Left hindlimb (tissue), 1 donor: ENCODE measurements around the gene PRR15L.

Experiments used
- DNase-seq: peaks from one replicate; pipeline ENCODE4 v3.0.0-alpha.2; 2018

PRR15L gene

DNA sequence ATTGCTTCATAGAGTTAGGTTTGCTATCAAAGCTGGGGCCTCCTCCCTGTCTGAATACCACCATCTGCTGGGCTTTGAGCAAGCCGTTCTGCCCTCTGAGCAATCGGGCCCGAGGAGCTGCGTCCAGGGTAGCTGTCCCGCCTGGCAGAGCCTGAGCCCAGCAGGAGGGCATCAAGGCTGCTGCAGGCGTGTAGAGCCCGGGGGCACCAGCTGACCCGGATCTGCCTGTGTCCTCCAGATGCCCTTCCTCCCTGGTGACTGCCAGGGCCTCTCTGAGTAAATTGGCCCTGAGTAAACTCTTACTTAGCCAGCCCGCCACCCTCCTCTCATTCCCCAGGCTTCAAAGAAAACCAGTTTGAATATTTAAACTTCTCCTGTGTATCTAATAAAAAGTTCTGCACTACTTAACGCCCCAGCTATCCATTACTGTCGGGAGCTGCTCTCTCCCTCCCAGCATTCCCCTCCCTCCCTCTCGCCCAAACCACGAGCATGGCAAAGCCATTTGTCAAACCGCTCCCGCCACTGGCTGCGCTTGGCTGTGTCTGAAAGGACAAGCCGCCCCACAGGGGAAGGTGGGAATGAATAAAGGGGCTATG, 29.7 kb upstream of the PRR15L start:
- DNase-seq, result no peak

GRCh38 chr17:47986520-47986919, 28.8 kb upstream of the PRR15L start:
- no peak for DNase-seq

DNA sequence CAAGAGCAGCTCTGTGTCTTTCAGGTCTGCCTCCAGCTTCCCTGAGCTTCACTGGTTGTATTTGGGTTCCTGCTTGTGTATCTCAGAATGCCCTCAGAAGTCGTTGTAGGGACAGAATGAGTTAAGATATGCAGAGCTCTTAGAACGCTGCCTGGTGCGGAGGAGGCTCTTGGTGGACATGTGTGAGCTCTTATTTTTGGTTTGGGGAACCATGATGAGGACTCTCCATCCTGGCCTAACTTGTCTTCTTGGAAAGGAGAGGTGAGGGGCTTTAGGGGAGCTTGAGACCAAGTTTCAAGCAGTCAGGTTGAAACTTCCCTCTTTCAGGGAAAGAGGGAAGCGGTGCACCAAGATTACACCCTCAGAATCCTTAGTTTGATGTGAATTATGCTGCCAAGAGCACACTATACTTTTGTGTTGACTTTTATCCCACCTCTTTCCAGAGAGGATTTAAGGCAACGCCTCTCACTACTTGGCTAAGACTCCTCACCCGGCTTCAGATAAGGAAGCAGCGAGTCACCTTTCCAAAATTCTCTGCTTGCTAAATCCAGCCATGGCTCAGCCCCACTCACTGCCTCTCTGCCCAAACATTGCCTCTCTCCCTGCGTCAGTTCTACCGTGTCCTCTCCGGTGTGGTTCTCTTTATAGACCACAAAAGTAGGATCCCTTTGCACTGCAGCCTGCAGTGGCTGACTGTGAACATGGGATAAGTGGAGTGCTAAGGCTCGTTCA, 26.0 kb upstream of the PRR15L start:
- DNase-seq, result no peak

GRCh38 chr17:47982645-47983390, 25.1 kb upstream of the PRR15L start:
- DNase-seq, result no peak

DNA sequence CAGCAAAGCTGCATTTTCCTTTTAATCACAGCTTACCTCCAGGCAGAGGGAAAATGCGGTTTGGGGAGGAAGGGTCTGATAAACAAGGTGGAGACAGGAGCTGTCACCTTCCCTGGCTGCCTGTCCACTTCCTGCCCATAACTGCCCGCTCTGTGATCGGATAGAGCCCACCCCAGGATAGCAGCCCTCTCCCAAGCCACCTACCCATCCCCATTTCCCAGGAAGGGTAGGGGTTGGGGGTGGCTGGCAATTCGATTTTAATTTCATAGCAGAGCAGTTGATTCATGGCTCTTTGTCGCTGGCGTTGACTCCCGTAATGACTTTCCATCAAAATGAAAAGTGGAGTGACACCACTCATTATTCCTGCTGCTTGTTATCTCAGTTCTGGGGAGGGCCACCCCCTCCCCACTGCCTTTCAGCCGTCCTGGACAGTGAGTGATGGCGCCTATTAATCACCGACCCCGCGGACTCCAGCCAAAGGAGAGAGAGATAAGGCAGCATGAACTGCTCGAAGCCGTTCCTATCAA, 24.5 kb upstream of the PRR15L start:
- no peak for DNase-seq

- DNase-seq, result no peak
Observed at GRCh38 chr17:47981462-47981861, 23.8 kb upstream of the PRR15L start.

GRCh38 chr17:47980541-47980940, 22.9 kb upstream of the PRR15L start:
- no peak for DNase-seq

- DNase-seq, result peak; percentile 63
Observed at GRCh38 chr17:47978324-47978723, 20.6 kb upstream of the PRR15L start.

DNA sequence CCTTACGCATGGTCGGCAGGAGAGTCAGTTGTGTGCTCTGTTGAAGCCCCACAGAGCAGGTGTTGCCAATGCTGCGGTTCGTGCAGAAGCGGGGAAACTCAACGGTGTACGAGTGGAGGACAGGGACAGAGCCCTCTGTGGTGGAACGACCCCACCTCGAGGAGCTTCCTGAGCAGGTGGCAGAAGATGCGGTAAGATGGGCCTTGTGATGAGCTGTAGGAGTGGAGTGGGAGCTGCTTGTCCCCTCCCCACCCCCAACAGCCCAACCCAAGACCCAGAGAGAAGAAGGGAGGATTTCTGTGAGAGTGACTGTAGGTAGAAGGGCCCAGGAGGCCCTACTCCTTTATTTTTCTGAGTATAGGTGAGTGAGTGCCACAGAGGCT, 18.1 kb upstream of the PRR15L start:
- DNase-seq, result no peak

- no peak for DNase-seq
Observed at GRCh38 chr17:47975189-47975822, 17.6 kb upstream of the PRR15L start.

- no peak for DNase-seq
Observed at GRCh38 chr17:47973541-47973940, 15.9 kb upstream of the PRR15L start.

DNA sequence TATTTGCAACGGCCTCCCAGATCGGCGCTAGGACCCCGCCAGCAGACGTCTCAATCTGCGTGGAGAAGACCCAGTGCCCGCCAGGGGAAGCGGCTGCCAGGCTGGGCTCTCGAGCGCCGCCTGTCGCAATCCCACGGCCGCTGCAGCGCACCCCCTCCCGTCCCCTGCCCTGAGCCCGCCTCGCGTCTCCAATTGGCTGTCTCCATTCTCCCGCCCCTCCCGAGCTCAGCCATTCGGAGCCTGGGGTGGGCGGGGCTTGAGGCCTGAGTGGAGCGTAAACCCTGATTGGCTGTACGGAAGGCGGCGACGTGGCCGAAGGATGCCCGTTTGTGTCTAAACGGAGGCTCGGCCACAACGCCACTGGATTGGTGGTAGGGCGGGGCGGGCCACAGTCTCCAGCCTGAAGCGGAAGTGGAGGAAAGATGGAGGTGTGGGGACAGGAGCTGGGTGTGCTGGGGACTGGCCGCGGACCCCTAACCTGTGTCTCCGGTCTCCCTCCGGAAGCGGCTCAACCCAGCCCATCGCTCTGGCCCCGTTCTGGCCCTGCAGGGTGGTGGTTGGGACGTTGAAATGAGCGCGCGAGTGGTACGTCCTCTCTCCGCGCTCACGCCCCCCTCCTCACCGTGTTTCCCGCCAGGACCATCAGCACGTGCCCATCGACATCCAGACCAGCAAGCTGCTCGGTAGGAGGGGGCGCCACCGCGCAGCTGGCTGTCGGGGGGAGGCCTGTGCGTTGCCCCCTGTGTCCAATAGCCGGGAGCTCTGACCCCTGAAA, 13.2 kb upstream of the PRR15L start, which contains the start of gene CDK5RAP3:
Gene CDK5RAP3 (plus strand): TSS at position 389 of the 775 bp plus-strand sequence. CDS start 34 bp downstream, at position 423.
- DNase-seq, result peak; percentile 100

- no peak for DNase-seq
Observed at GRCh38 chr17:47969930-47970724, 12.4 kb upstream of the PRR15L start.

DNA sequence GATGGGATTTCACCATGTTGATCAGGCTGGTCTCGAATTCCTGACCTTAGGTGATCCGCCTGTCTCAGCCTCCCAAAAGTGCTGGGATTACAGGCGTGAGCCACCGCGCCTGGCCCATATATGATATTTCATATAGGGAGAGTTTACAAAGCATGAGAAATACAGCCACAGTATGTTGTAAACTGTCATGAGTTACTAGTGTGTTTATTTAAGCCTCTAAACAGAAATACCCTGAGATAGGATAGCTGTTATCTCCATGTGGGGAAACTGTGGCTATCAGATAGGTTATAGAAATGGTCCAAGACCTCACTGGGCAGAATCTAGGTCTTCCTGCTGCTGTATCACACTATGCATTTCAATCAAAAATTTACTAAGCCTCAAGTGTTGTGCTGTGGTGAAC, 11.2 kb upstream of the PRR15L start:
- no peak for DNase-seq

DNA sequence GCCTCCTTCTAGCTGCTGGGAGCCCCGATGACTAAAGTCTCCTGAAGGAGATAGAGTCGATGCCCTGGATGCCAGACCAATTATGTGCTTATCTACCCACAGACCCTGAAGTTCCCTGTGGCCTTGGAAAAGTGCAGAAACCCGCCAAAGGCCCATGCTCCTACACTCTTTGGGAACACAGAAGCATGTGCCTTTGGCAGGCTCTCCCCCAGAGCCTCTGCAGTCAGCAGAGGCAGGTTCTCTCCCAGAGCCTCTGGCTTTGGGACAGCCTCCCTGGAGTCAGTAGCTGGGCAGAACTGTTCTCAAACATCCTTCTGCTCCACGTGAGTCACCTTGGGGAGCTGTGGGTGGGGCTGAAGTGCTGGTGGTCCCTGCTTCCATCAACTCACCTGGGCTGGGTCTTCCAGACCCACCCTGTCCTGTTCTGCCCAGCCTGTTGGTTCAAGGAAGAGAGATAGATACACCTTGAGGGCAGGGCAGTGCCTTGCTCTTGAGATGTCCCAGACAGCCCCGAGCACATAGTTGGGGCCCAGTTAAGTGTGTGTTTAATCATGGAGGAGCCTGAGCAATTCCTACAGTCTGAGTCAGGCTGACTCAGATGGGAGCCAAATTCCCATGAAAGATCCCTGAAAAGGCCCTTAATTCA, 10.0 kb upstream of the PRR15L start:
- DNase-seq, result no peak

GRCh38 chr17:47966079-47966519, 8.4 kb upstream of the PRR15L start:
- no peak for DNase-seq

GRCh38 chr17:47964856-47965255, 7.2 kb upstream of the PRR15L start:
- no peak for DNase-seq

DNA sequence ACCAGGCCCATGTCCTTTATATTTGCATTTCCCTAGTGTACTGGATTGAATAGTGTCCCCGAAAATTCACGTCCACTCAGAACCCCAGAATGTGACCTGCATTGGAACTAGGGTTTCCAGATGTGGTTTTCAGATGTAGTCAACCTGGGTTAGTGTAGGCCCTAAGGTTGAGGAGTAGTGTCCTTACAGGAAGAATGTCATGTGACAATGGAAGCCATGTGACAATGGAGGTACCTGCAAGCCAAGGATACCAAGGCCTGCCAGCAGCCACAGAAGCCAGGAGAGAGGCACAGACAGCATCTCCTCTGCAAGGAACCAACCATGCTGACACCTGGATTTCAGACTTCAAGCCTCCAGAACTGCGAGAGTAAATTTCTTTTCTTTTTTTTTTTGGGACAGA, 5.2 kb upstream of the PRR15L start:
- DNase-seq, result no peak

GRCh38 chr17:47961406-47961805, 3.7 kb upstream of the PRR15L start:
- no peak for DNase-seq

DNA sequence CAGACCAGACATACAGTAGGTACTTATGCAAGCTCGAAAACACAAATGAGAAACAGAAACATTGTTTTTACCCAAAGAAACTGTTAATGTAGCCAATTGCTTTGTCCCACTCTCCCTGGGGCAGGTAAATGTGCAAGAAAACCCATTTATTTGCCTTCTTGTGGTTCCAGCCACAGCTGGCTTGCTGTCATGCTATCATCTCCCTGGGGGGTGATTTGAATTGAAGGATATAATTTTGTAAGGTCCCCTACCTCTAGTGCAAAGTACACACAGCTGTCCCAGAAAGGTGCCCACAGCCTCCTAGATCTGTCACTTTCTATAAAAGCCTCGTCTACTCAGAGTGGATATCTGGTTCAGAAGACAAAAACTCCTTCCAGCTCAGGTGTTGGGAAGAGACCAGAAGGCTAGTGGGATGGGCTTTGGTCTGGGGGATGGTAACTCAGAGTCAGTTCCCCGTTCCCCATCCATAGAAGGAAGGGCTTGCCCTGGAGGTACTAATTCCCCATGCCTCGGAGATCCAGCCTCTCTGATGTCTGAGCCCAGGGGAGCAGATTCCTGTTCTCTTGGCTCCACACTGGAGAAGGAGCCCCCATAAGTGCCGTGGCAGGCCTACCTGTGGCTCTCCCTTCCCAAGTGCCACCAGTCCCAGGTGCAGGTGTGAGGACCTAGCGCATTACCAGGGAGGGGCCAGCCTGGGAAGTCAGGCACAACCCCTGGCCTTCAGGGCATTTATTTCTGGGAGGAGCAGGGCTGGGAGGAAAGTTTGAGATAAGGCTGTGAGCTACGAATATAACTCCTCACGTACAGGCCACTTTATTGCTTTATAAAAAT, 2.4 kb upstream of the PRR15L start:
- DNase-seq, result no peak
